GM19025 (cell line): Measurements from ENCODE around the gene PRKAR2A.

ENCODE experiments used
- ATAC-seq: cut with Tn5 transposase; IDR thresholded peaks from one replicate; pipeline ENCODE4 v1.9.1; 2021; ENCODE audit warnings: mild to moderate bottlenecking, low read depth, moderate library complexity; ENCODE audit not compliant: unreplicated experiment

PRKAR2A gene

DNA sequence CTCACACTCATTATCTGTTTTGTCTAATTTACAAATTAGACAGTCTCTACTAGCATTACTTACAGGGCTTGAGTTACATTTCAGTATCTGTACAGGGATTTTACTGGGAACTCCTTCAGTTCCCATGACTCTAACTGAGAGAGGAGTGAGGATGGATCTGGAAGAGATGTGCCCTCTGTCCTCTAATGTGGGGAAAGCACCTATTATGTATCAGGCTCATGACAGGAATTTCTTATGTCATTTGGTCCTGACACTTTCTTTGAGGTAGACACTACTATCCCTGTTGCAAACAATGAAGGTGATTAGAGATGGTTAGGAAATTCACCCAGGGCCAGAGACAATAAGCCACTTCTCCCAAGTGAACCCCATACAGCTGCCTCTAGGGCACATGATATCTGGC, 151.1 kb downstream of the PRKAR2A start:
- no peak for ATAC-seq
